CD4-positive, alpha-beta T cell (primary cell): Measurements from ENCODE around the gene MTFMT. TPM values are rescaled to one million over a fixed set of nuclear protein-coding genes. Genes with fewer than 3 reads are reported as not detected.

Experiments
- ATAC-seq: fragments of 200-7000 bp; cut with Tn5 transposase; one replicate; pipeline ENCODE4 v1.10.0; 2022; ENCODE audit warnings: mild to moderate bottlenecking; ENCODE audit not compliant: poor library complexity
- CTCF ChIA-PET: fragments of 350-600 bp; sonication (Branson Sonifier 250); formaldehyde crosslinking; loops from one replicate; lab custom pipeline; 2021; ENCODE audit warnings: antibody characterized with exemption, inconsistent platforms; lab: Charles Lee
- POLR2A ChIA-PET: fragments of 350-600 bp; sonication (Branson Sonifier 250); formaldehyde crosslinking; loops from one replicate; lab custom pipeline; 2021; ENCODE audit warnings: antibody characterized with exemption, inconsistent platforms; lab: Charles Lee
- DNase-seq, 14 experiments: peaks; one replicate each; pipeline ENCODE4 v3.0.0-alpha.2; 2013 to 2020; ENCODE audit warnings: mixed read lengths in 2 of 14
- H3K27ac ChIP-seq, 2 donors: one replicate each; pipeline versions ENCODE4 v1.5.1 to v1.7.0; 2013; ENCODE audit warnings: low read length in 2 of 2, low read depth in 1 of 2, mild to moderate bottlenecking in 1 of 2
- H3K27me3 ChIP-seq, 2 experiments: 1 replicate in 1 of 2; 2 replicates in 1 of 2; pipeline versions ENCODE4 v1.6.1 to v1.7.0; 2013; ENCODE audit warnings: low read length in 2 of 2, control low read depth in 1 of 2, mild to moderate bottlenecking in 1 of 2, moderate library complexity in 1 of 2; ENCODE audit not compliant: insufficient read depth in 2 of 2, control insufficient read depth in 1 of 2
- H3K36me3 ChIP-seq: one replicate; pipeline ENCODE4 v1.6.1; 2013; ENCODE audit warnings: low read length, control low read depth; ENCODE audit not compliant: insufficient read depth
- H3K4me1 ChIP-seq: one replicate; pipeline ENCODE4 v1.6.1; 2013; ENCODE audit warnings: low read length, control low read depth; ENCODE audit not compliant: insufficient read depth
- H3K4me3 ChIP-seq: one replicate; pipeline ENCODE4 v1.5.1; 2013; ENCODE audit warnings: mild to moderate bottlenecking, low read length, moderate library complexity
- H3K9me3 ChIP-seq, 2 experiments: 1 replicate in 1 of 2; 2 replicates in 1 of 2; pipeline versions ENCODE4 v1.6.1 to v1.7.0; 2013; ENCODE audit warnings: low read length in 2 of 2, mild to moderate bottlenecking in 2 of 2, control low read depth in 1 of 2, moderate library complexity in 1 of 2; ENCODE audit not compliant: control insufficient read depth in 1 of 2, insufficient read depth in 1 of 2
- H3K27ac Mint-ChIP-seq: one replicate; pipeline ENCODE4 v1.8.0; 2020; ENCODE audit warnings: mixed read lengths
- H3K27me3 Mint-ChIP-seq: one replicate; pipeline ENCODE4 v1.8.0; 2021; ENCODE audit warnings: mixed read lengths
- H3K36me3 Mint-ChIP-seq: one replicate; pipeline ENCODE4 v1.8.0; 2021; ENCODE audit warnings: low read depth, mixed read lengths
- H3K4me1 Mint-ChIP-seq: one replicate; pipeline ENCODE4 v1.8.0; 2021; ENCODE audit warnings: low read depth, mixed read lengths
- H3K4me3 Mint-ChIP-seq: one replicate; pipeline ENCODE4 v1.8.0; 2020; ENCODE audit warnings: mild to moderate bottlenecking, mixed read lengths
- H3K9me3 Mint-ChIP-seq: one replicate; pipeline ENCODE4 v1.8.0; 2020; ENCODE audit warnings: mixed read lengths
- intact Hi-C, 2 experiments: fragments of 100-400 bp; cut with DNase I in 1 of 2; cut with micrococcal nuclease in 1 of 2; formaldehyde crosslinking; loops; one replicate each; pipeline versions ENCODE4 v1.15.1 to v1.9.0; 2023 to 2025; cut with DNase I, micrococcal nuclease
- total RNA-seq, 174 experiments: library from RNA in 2 of 174; stranded (reverse) in 2 of 174; gene quantifications; one replicate each; pipeline ENCODE4 v1.2.3 and lab custom pipeline; 2021 to 2026
- TF ChIP-seq, protein P1 (sequence below): fragments of 200-600 bp; IDR thresholded peaks from one replicate; pipeline ENCODE4 v1.8.0; 2022; ENCODE audit warnings: antibody characterized with exemption, mild to moderate bottlenecking

MTFMT gene
- total RNA-seq, 2 experiments from 2014 or later = 3.4 to 5.8 TPM

DNA sequence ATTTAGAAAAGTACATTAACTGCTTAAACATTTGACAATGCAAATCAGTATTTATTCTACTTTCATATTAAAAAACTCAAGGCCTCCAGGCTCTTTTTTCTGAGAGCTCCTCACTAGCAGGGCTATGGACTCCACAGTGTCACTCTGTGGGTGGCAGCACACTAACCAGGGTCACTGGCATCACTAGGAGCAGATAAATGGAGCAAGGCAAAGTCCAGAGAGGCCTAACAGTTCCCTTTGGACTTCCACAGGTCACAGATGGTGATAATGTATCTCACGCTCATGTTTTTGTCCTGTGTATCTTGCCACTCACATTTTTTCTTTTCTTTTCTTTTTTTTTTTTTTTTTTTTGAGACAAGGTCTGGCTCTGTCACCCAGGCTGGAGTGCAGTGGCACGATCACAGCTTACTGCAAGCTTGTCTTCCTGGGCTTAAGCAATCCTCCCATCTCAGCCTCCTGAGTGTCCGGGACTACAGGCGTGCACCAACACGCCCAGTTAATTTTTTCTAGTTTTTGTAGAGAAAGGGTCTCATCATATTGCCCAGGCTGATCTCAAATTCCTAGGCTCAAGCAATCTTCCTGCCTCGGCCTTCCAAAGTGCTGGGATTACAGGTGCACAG, 47.5 kb downstream of the MTFMT start:
- Histone ChIP-seq H3K4me3 (no peak overlapping the region), H3K4me1 (peaks cover 7% of the 10 kb centered on the region), H3K27ac (no peak overlapping the region), H3K27me3 (no peaks in the 10 kb centered on the region), H3K36me3 (peaks cover 41% of the 10 kb centered on the region), H3K9me3 (no peaks in the 10 kb centered on the region)
- DNase-seq (no peak), ATAC-seq (no peak)
- Mint-ChIP-seq H3K27me3 (no peaks in the 10 kb centered on the region), H3K27ac (no peak overlapping the region), H3K9me3 (no peaks in the 10 kb centered on the region), H3K4me3 (no peak overlapping the region), H3K4me1 (peaks cover 24% of the 10 kb centered on the region), H3K36me3 (peaks cover 53% of the 10 kb centered on the region)
- POLR2A ChIA-PET = no interaction called here
- CTCF ChIA-PET = no interaction called here
- intact Hi-C loops = no loop called here
- TF ChIP-seq, protein P1, sequence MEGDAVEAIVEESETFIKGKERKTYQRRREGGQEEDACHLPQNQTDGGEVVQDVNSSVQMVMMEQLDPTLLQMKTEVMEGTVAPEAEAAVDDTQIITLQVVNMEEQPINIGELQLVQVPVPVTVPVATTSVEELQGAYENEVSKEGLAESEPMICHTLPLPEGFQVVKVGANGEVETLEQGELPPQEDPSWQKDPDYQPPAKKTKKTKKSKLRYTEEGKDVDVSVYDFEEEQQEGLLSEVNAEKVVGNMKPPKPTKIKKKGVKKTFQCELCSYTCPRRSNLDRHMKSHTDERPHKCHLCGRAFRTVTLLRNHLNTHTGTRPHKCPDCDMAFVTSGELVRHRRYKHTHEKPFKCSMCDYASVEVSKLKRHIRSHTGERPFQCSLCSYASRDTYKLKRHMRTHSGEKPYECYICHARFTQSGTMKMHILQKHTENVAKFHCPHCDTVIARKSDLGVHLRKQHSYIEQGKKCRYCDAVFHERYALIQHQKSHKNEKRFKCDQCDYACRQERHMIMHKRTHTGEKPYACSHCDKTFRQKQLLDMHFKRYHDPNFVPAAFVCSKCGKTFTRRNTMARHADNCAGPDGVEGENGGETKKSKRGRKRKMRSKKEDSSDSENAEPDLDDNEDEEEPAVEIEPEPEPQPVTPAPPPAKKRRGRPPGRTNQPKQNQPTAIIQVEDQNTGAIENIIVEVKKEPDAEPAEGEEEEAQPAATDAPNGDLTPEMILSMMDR = no peak

DNA sequence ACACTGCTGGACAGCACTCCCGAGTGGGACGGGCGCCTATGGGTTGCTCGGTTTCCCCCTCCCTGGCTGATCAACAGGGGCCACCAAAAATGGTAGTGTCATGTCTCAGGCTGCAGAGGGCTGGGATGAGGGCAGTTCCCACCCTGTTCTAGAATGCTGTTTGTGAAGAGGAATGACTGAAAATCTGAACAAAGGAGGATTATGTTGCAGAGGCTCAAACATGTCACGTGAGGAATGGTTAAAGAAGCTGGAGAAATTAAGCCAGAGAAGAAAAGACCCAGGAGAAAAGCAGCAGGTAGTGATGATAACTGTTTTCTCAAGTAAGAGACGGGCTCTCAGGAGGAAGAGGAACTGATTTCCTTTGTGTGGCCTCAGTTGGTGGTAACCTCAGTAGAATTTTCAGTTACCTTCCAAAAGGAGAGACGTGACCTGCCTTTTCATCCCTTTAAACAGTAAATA, 50.2 kb downstream of the MTFMT start:
- Mint-ChIP-seq H3K27me3 (no peaks in the 10 kb centered on the region), H3K9me3 (no peaks in the 10 kb centered on the region), H3K27ac (no peak overlapping the region), H3K4me1 (peaks cover 6% of the 10 kb centered on the region), H3K4me3 (no peak overlapping the region), H3K36me3 (peaks cover 61% of the 10 kb centered on the region)
- ChIA-PET POLR2A (no interaction called here), CTCF (no interaction called here)
- TF ChIP-seq, protein P1 = no peak
- intact Hi-C loops = no loop called here
- H3K9me3 ChIP-seq = no peaks in the 10 kb centered on the region
- no peaks in the 10 kb centered on the region for H3K4me1 ChIP-seq
- H3K27ac ChIP-seq = no peak overlapping the region
- H3K36me3 ChIP-seq = peaks cover 59% of the 10 kb centered on the region
- H3K4me3 ChIP-seq = no peak overlapping the region
- no peaks in the 10 kb centered on the region for H3K27me3 ChIP-seq
- ATAC-seq = no peak
- DNase-seq = no peak

DNA sequence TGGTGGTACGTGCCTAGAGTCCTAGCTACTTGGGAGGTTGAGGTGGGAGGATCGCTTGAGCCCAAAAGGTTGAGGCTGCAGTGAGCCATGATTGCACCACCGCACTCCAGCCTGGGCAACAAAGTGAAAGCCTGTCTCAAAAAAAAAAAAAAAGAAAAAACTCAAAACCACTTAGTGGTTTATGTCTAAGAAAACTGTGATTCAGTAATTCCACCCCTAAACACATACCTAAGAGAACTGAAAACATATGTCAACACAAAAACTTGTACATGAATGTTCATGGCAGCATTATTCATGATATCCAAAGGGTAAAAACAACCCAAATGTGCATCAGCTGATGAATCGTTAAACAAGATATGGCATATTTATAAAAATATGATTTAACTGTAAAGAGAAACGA, 54.0 kb downstream of the MTFMT start:
- peaks cover 64% of the 10 kb centered on the region for H3K36me3 Mint-ChIP-seq
- H3K27ac ChIP-seq = no peak overlapping the region
- H3K9me3 ChIP-seq = no peaks in the 10 kb centered on the region
- peaks cover 77% of the 10 kb centered on the region for H3K36me3 ChIP-seq
- no peaks in the 10 kb centered on the region for H3K4me1 ChIP-seq
- no peaks in the 10 kb centered on the region for H3K9me3 Mint-ChIP-seq
- intact Hi-C loops = no loop called here
- no peak overlapping the region for H3K27ac Mint-ChIP-seq
- H3K4me1 Mint-ChIP-seq = no peaks in the 10 kb centered on the region
- DNase-seq (no peak), ATAC-seq (no peak)
- TF ChIP-seq, protein P1 = no peak
- no peak overlapping the region for H3K4me3 Mint-ChIP-seq
- ChIA-PET POLR2A (no interaction called here), CTCF (no interaction called here)
- no peaks in the 10 kb centered on the region for H3K27me3 ChIP-seq
- no peaks in the 10 kb centered on the region for H3K27me3 Mint-ChIP-seq
- H3K4me3 ChIP-seq = no peak overlapping the region
